AG04449 (cell line): ENCODE data around the gene TRIM71.

ENCODE experiments used
- CTCF ChIA-PET: fragments of 350-600 bp; formaldehyde crosslinking; extraction: SDS; loops from one replicate; lab custom pipeline; 2021; ENCODE audit warnings: antibody characterized with exemption; lab: Yijun Ruan, JAX
- POLR2A ChIA-PET: fragments of 400-600, 350-600 bp; formaldehyde crosslinking; extraction: SDS; loops from one replicate; lab custom pipeline; 2020; ENCODE audit warnings: antibody characterized with exemption, inconsistent platforms; lab: Yijun Ruan, JAX
- DNase-seq: peaks from one replicate; pipeline ENCODE4 v3.0.0-alpha.2; 2010; ENCODE audit warnings: low read depth, low spot score
- H3K4me3 ChIP-seq: 2 replicates; pipeline ENCODE4 v1.5.1; 2011; ENCODE audit warnings: low read depth, mild to moderate bottlenecking, control low read depth, low read length
- TF ChIP-seq, protein P1 (sequence below): IDR thresholded peaks from one replicate; pipeline ENCODE4 v1.5.1; 2011; ENCODE audit warnings: mild to moderate bottlenecking, moderate library complexity, low read length, control low read depth, inconsistent platforms; ENCODE audit not compliant: insufficient read depth; ENCODE audit errors: missing control alignments

The TRIM71 gene

DNA sequence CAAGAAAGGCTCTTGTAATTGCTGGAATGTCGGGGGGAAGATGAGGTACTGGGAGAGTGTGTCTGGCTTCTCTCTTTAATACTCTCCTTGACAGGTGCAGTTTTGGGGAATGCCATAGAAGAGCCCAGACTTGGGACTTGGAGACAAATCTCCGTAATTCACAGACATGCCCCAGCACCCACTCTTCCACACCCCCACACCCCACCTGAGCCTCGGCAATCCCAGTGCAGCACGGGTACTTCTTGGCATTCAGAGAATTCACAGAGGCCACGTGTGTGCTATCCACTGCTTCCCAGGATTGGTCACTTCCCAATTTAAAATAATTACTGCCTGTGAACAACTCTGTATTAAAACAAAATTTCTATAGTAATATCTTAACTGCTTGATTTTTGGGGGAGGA lies 43.9 kb downstream of the TRIM71 start:
- no peak for DNase-seq
- no peak overlapping the region for H3K4me3 ChIP-seq
- ChIA-PET POLR2A (no interaction called here), CTCF (no interaction called here)
- TF ChIP-seq, protein P1, sequence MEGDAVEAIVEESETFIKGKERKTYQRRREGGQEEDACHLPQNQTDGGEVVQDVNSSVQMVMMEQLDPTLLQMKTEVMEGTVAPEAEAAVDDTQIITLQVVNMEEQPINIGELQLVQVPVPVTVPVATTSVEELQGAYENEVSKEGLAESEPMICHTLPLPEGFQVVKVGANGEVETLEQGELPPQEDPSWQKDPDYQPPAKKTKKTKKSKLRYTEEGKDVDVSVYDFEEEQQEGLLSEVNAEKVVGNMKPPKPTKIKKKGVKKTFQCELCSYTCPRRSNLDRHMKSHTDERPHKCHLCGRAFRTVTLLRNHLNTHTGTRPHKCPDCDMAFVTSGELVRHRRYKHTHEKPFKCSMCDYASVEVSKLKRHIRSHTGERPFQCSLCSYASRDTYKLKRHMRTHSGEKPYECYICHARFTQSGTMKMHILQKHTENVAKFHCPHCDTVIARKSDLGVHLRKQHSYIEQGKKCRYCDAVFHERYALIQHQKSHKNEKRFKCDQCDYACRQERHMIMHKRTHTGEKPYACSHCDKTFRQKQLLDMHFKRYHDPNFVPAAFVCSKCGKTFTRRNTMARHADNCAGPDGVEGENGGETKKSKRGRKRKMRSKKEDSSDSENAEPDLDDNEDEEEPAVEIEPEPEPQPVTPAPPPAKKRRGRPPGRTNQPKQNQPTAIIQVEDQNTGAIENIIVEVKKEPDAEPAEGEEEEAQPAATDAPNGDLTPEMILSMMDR, result no peak

DNA sequence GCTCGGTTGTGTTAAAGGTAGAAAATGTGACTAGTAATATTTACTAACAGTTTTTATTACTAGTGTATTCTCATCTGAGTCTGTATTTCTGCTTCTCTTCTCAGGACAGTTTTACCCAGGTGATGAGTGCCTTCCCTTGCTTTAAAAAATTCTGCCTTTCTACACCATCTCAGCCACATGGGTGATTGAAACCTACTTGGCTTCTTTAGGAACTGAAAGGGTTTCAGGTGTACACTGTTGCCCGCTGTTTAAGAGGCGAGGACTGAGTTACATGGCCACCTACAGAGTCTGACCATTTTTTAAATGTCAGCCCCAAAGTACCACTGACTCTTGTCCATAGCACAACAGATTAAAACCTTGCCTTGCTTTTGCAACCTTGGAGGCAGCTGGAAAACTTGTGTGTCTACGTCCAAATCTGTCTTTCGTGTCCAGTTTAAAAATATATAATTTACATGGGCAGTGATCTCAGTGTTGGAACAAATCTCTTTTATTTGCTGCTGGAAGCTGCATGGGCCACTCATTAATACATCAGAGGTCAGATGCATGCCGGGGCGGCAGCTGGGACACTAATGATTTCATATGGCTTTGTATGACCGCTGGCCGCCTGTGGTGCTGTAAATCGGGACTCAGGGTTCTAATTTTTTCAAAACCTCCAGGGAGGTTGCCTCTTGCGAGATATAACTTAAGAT lies 44.6 kb downstream of the TRIM71 start:
- CTCF ChIA-PET, result no interaction called here
- TF ChIP-seq, protein P1, result no peak
- POLR2A ChIA-PET, result no interaction called here
- DNase-seq, result no peak
- H3K4me3 ChIP-seq, result no peak overlapping the region

DNA sequence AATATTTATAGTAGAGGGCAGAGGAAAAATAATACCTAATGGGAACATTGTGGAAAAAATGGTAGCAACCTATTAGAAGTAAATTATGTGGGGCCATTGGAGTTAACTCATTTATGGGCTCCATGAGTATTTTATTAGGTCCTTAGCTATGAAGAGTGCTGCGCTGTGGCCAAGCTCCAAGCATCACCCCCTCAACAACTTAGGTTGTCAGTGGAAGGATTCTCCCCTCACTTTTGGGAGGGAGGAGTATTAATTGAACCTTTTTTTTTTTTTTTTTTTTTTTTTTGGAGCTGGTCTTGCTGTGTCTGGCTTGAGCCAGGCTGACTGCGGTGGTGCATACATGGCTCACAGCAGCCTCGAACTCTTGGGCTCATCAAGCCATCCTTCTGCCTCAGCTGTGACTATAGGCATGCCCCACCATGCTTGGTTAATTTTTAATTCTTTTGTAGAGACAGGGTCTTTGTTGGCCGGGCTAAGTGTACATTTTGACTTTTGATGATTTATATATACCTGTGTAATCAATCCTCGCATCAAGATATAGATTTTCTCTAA lies 45.2 kb downstream of the TRIM71 start:
- no peak overlapping the region for H3K4me3 ChIP-seq
- TF ChIP-seq, protein P1, result no peak
- ChIA-PET POLR2A (no interaction called here), CTCF (no interaction called here)
- DNase-seq, result no peak

DNA sequence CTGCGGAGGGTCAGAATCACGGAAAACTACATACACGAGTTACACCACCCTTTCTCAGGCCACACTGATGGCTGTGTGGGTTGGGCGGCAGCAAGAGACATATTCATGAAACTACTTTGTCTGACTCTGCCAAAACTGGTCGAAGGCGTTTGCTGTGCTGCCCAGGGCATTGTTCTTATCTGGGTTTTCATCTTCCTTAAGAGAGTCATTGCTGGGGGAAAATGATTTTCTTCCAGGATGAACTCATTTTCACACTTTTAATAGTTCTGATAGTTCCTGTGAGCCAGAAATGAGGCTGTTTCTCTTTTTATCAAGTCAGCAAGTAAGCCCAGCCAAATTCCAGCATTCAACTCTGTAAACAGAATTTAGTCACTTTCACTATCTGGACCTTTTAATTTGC lies 47.6 kb downstream of the TRIM71 start:
- CTCF ChIA-PET, result no interaction called here
- POLR2A ChIA-PET, result no interaction called here
- DNase-seq, result no peak
- TF ChIP-seq, protein P1, result no peak
- H3K4me3 ChIP-seq, result no peak overlapping the region

DNA sequence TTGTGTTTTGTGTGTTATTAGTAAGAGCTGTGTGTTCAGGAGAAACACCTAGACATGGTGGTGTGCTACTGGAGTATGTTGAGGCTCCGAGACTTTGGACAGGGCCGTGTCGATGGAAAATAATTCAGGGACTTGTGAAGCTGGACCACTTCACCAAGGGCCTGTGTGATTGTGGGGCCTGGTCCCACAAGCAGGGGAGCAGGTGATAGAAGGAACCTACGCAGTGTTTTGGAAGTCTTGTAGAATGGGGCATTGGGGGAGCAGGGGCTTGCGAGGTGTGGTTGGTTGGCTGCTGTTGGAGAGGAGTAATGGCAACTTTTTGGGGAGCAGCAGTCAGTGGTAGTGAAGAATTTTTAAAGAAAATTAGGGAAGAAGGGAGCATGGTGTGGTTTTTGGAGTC lies 48.7 kb downstream of the TRIM71 start:
- POLR2A ChIA-PET, result no interaction called here
- CTCF ChIA-PET, result no interaction called here
- no peak overlapping the region for H3K4me3 ChIP-seq
- no peak for DNase-seq
- TF ChIP-seq, protein P1, result no peak

DNA sequence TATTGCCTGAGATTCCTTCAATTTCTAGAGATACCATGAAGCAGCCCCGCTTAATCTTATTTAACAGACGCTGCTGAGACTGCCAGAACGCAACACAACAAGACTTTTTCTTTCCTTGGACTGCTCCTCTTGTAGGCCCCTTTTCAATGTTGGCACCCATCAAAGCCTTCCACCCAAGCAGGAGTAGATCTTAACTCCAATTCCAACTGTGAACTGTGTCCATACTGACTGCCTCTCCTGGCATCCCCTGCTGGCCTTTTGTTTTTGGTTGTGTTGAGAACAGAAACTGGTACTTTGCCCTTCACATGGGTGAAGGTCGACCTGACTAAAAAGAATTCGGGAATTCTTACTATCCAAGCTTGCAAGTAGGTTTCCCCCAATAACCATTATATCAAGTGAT lies 50.2 kb downstream of the TRIM71 start:
- TF ChIP-seq, protein P1, result no peak
- DNase-seq, result no peak
- ChIA-PET CTCF (no interaction called here), POLR2A (no interaction called here)
- no peak overlapping the region for H3K4me3 ChIP-seq
